NCI-H187 treated with DMSO at 0.1 percent for 48 hours (cell line): Measurements from ENCODE around the gene MRPL2.
"Not testable (repeated sequence)": the region's sequence is repeated elsewhere in the genome, so short reads cannot be mapped to it uniquely, and the experiment has no call there.

Source experiments
- DNase-seq: peaks from one replicate; lab custom pipeline; 2025; lab: John Stamatoyannopoulos, UW

The MRPL2 gene

DNA sequence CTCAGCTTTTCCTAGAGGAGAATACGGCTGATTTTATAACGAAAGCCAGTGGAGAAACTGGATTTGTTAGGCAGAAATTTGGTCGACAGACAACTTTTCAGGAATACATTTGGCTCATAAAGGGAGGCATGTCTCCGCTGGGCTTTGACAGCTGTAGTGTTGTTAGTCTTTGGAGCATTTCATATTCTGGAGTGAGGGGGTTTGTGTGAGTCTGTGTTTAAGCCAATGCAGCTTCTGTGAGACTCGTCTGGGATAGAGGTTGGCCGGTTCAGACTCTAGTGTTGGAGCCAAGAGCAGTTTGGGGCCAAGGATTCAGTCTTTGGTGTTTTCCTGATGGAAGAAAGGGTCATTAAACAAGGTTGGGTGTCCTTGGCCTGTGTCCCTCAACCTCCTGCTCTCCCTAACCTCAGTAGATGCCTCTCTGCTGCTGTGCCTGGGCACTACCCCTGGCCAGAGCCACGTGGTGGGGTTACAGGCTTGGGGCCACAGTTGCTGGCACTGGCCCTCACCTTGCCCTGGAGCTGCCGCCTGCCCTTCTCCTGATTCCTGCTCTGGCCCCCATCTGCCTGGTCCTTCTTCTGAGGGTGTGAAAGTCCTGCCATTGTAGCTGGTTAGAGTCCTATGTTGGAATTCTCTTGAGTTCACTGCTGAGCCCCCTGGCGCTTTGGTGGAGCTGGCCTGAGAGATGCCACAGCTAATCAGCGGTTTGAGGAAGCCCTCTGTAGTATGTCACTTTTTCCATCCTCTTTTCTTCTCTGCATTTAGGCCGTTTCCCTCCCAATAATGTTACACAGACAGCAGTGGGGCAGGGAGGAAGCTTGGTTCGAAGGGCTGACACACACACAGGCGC, 23.8 kb upstream of the MRPL2 start:
- DNase-seq, result no peak

DNA sequence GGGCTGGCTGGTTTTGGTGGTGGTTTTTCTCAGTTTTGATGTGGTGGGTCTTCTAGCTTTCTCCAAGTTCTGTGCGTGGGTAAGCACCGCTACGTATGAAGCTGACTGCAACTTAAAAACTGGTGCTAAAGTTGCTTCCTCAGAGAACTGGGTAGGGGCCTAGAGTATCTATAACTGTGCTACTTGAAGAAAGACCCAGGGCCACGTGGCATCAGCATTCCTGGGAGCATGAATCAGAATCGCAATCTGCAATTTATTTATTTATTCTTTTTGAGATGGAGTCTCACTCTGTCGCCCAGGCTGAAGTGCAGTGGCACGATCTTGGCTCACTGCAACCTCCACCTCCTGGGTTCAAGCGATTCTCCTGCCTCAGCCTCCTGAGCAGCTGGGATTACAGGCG, 22.7 kb upstream of the MRPL2 start:
- DNase-seq, result not testable (repeated sequence)

DNA sequence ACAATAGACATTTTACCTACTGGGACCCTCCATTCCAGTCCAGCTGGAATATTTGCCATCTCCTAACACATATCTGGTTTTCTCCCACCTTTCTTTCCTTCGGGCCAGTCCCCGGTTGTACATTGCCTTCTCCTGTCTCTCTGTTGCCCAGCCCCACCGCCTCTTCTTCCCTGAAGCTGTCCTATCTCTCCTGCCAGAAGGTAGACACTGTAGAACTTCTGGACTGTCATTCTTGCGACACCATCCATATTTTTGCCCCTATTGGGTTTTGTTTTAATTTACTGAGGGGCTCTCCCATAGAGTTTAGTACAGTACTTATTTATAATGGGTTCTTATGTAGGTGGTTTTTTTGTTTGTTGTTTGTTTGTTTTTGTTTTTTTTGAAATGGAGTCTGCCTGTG, 21.8 kb upstream of the MRPL2 start:
- DNase-seq, result no peak

DNA sequence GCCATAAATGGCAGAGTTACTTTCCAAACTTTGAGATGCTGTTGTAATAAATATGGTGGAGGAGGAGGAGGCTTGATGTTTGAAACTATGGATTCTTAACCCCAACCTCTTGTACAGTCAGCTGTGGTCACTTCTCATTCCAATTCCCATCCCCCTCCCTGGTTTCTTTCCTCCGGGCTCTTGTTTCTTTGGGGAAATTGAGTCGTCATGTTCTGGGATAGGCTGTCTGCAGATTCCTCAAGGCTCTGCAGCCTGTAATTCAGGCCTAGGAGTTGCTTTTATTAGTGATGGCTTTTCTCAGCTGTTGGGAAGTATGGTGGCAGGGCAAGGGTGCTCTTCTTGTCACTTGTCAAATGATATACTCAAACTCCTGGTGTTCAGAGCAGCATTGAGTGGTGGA, 19.5 kb upstream of the MRPL2 start:
- DNase-seq, result no peak

DNA sequence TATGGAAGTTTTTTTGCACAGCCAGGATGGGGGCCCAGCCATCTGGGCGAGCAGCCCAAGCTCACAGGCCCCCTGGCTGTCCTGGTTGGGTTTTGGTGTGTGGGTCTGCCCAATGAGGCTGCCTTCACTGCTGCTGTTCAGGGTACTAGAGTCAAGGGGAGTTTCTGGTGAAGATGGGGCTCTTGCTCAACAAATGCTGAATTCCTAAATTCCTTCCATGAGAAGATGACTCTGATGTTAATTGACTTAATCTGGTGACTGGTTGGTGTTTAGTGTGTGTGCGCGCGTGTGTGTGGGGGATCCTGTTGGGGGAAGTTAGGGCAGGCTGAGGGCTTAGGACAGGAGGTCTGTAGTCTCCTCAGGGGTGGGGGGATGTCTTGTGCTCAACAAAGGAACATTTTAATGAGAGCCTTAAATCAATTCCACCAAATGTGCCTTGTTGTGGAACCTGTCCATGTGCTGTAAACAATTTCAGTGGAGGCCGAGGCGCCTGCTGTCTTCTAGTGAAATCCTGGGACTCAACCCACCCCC, 18.8 kb upstream of the MRPL2 start:
- DNase-seq, result no peak

DNA sequence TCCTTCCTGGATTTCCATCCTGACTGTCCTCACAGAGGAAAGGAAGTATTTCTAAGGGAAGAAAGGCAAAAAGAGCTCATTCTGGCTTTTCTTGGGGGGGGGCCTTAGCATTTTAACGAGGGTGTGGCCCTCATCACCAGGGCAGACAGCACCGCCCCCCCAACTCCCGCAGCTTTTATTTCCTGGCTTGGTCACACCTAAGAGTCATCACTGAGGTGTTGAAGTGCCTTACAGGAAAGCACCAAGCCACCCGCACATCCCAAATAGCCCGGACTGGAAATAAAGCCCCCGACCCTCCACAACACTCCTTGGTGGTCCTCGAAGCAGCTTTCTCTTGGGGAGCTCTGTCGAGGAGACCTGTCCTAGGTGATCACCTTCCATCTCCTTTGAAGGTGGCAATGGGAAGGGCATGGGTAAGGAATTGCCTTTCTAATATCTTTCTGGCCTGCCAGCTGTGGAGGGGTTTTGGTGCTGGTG, 18.1 kb upstream of the MRPL2 start:
- no peak for DNase-seq

DNA sequence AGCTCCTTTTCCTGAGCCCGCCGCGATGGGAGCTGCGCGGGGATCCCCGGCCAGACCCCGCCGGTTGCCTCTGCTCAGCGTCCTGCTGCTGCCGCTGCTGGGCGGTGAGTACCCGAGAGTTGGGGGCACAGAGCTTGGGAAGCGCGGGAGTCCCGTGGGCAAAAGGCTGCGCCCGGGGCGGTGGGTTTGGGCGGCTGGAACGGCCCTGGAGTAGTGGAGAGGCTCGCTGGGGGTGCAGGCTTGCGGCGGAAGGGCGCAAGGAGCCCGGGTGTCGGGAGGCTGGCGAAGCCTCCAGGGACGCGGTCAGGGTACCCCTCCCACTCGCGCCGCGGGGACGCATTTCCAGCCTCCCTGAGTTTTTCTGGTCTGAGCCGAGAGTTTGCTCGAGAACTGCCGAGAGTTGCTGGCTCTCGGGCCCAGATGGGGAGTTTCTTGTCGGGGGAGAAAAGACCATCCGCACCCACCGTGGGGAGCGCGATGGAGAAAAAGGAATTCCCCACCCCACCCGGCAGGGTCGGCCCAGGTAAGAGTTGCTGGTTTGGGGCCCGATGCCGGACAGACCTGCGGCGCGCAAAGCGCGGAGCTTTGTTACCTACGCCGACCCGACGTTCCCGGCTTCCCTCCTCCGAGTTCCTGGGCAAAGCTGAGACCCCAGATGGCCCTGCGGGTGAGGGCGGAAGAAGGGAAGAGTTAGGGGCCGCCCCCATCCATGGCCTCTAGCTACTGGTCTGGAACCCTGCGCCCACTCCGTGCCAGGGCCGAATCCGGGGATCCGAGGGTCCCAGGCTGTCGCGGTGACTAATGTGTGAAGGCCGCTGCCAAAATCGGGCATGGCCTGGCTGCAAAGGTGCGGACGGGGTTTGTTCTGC, 17.5 kb upstream of the MRPL2 start:
- DNase-seq, result no peak

DNA sequence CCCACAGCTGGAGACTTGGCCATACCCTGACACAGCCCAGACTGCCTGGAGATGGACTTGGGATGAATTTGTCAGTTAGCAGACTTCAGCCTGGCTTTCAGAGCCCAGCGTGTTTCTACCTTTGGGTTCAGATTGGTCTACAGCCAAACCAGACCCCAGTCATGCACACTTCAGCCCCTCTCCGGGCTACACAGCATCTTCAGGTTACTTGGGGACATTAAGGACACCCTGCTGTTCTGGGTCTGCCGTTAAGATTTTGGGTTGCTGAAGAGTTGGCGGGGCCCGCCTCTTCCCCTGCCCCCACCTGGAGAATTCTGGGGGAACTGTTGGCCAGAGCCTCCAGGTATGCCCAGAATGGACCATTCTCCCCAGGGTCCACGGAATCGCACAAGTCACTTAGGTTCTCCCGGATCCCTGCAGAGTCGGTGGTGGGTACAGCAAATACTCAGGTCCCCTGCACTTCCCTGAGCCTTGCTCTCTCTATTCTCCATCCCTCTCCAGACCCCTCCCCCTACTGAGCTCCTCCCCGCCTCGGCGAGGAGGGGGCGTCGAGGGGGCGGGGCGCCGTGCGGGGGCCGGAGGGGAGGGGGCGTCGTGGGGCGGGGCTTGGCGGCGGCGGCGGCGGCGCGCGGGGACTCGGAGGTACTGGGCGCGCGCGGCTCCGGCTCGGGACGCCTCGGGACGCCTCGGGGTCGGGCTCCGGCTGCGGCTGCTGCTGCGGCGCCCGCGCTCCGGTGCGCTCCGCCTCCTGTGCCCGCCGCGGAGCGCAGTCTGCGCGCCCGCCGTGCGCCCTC, 16.6 kb upstream of the MRPL2 start, which contains the start of gene PTK7:
Gene PTK7, plus strand, starts transcription at position 645 of the 794 bp plus-strand sequence. CDS start 175 bp downstream, outside the sequence.
- DNase-seq, result peak; percentile 35

DNA sequence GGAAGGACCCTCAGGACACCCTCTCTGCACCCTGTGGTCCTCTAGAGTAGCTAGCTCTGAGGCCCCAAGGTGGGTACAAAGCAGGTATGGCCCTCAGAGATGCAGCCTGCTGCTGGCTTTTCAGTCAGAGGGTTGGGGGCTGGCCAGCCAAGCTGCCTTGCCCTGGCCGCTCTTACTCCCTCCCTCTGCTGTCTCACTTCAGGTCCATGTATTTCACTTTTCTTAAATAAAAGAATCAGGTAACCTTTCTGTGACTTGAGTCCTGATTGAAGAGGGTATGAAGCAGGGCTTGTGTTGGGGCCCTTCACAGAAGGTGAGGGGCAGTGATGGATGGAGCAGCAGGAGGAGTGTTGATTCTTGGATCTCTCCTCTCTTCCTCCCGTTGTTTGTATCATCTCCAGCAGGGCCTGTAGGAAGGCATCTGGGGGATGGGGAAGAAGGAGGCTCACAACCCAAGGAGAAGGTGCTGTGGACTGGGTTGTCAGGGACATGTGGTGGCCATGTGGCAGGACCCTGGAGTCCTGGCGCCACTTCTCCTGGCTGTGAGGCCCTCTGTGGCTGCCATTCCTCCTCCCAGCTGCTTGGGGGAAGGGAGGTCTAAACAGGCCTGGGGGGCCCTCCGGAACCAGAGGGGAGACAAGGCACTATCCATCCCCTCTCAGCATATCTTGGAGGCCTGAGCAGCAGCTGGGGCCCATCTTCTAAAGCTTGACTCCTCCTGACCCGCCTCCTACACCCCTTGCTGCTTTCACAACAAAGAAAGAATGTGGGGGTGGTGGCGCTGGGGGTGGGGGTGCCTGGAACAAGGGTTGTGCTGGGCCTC, 15.8 kb upstream of the MRPL2 start:
- DNase-seq, result no peak

DNA sequence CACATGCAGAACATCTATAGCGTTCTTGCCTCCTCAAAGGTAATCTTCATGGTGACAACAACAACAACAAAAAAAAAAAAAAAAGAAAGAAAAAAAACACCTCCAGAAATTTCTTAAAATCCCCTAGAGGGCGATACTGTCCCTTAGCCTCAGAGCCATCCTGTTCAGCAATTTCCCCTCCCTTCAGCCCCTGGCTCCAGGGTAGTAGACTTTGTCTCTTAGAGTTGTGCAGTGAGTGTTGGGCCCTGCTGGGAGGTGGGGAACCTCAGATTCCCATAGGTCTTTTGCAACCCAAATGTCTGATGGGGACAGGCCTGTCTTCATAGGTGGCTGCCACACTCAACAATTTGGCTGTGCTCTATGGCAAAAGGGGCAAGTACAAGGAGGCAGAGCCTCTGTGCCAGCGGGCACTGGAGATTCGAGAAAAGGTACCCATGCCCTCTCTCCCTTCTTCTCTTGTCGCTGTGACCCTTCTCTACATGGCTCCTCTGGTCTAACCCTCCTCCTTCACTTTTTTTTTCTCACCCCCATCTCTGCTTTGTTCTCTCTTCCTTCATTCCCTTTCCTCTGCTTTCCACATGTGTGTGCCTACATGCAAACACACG, 10.9 kb upstream of the MRPL2 start:
- DNase-seq, result no peak

DNA sequence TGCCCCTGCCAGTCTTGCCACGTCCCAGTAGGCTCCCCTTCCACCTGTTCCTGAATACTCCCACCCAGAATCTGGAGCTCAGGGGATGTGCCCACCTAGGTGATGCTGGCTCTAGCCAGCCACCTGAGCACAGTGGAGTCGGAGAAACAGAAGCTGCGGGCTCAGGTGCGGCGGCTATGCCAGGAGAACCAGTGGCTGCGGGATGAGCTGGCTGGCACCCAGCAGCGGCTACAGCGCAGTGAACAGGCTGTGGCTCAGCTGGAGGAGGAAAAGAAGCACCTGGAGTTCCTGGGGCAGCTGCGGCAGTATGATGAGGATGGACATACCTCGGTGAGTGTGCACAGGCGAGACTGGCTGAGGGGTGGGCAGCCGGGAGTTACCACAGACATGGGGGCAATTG, 3.6 kb upstream of the MRPL2 start:
- no peak for DNase-seq

DNA sequence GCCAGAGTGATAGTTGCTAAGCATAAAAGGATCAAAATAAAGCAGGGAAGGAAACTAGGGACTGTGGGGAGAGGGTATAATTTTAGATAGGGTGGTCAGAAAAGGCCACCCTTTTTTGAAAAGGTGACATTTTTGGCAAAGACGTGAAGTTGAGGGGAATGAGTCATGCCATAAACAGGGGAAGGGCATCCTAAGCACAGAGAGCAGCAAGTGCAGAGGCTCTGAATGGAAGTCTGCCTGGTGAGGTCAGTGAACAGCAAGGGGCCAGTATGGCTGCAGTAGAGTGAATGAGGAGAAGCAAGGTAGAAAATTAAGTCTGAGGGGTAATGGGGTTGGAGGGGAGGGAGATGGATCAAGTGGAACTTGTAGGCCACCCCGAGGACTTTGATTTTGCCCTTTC, 2.6 kb upstream of the MRPL2 start:
- no peak for DNase-seq

DNA sequence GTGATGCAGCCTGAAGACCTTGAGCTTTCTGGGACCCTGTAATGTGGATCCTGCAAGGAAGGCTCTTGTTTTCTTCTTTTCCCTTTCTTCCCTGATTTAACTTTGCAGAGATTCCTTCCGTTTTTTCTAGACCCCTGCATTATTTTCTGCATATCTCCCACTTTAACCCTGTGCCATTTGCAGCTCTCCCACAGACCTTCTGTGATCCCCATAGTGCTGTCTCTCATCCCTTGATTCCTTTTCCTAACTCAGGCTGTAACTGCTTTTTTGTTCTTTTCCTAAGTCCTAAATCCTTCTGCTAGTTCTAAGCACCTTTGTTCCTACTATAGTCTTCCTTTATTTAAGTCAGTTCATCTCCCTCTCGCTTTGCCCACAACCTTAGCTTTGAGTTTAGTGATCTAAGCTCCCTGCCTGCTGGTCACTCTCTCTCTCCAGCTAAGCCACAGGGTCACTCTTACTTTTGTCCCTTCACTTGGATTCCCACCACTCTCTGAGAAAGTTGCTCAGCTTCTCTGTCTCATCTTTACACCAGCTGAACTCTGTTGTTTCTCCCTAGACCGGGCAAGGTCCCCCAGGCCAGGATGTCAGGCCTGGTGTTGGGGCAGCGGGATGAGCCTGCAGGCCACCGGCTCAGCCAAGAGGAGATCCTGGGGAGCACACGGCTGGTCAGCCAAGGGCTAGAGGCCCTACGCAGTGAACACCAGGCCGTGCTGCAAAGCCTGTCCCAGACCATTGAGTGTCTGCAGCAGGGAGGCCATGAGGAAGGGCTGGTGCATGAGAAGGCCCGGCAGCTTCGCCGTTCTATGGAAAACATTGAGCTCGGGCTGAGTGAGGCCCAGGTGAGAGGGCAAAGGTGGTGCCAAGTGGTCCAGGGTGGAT, 1.8 kb upstream of the MRPL2 start:
- DNase-seq, result no peak

DNA sequence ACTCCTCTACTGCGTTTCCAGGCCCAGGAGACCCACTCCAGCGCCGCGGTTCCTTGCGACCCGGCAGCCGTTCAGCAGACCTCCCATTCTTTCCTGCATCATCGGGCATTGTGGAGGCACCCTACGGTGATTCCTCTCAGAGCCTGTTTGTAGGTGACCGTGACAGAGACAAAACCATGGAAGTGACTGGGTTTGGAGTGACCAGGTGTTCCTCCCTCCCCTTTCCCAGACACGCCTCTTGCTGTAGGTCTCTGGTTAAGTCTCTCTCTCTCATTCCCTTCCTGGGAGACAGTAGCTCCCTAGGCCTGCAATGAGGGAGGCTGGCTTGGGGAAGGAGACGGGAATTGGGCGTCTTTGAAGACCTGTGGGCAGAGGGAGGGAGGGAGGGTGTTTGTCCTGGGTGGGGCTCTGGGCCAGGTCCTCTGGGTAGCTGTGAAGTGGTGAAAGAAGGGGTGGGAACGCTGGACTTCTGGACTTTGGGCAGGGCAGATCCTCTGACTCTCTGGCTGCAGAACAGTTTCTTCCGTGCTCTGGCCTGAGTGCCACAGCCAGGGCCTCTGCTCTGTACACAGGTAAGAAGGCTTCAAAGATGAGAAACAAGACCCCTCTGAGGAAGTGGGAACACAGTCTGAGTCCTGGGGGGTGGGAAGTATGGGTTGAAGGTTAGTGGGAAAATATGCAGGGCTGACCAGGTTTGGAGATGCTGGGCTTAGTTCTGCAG, 960 bp upstream of the MRPL2 start:
- DNase-seq, result peak; percentile 9

DNA sequence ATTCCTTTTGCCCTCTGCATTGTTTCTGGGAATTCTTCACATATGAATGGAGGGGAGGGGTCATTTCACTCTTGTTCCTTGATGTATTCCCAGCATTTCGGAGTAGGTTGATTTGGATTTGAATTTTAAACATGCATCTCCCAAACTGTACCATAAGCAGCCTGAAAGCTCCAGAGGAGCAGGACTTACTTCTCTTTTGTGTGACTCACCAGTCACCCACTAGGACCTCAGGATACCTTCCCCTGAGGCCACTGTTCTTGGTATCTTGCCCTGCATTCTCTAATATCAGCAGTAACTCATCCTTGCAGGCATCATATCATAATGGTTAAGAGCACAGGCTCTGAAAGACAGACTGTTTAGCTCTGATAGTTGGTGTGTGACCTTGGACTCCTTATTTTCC, 703 bp downstream of the MRPL2 start:
- no peak for DNase-seq

DNA sequence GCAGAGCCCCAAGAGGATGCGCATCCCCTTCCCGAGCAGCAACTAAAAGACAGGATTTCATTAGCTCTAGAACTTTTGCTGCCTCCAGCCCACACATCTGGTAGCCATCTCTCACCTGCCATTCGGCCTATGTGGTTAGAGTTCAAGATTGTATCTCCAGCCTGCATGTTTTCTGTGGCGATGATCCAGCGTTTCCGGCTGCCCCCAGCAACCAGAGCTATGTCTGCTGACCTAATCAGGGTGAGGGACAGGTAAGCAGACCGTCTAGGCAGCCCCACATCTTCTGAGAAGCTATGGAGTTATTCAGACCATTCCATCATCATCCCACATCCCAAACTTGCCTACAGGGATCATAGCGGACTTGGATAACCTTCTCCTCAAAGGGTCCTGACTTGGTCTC, 3.3 kb downstream of the MRPL2 start:
- no peak for DNase-seq

DNA sequence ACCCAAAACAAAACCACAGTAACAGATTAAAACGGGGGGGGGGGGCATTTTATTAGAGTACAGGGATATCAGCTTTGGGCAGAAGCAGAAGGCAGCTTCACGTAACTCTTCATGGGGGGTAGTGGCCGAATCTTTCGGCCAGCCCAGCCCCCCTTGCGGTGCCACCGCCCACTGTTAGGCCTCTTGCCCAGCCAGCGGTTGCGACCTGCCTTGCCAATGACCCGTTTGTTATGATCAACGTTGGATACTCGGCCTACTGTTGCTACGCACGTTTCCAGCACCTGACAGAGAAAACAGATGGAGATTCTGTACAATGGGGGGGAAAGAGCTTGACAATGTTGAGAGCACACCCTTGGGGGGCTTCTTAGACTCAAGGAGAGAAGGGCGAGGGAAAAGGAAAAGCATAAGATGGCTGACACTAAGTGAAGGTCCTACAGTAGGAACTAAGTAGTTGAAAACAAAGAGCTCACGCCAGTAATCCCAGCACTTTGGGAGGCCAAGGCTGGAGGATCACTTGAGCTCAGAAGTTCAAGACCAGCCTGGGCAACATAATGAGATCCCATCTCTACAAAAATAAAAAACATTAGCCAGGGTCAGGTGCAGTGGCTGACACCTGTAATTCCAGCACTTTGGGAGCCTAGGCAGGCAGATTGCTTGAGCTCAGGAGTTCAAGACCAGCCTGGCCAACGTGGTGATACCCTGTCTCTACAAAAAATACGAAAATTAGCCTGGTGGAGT, 4.9 kb downstream of the MRPL2 start:
- DNase-seq, result no peak

DNA sequence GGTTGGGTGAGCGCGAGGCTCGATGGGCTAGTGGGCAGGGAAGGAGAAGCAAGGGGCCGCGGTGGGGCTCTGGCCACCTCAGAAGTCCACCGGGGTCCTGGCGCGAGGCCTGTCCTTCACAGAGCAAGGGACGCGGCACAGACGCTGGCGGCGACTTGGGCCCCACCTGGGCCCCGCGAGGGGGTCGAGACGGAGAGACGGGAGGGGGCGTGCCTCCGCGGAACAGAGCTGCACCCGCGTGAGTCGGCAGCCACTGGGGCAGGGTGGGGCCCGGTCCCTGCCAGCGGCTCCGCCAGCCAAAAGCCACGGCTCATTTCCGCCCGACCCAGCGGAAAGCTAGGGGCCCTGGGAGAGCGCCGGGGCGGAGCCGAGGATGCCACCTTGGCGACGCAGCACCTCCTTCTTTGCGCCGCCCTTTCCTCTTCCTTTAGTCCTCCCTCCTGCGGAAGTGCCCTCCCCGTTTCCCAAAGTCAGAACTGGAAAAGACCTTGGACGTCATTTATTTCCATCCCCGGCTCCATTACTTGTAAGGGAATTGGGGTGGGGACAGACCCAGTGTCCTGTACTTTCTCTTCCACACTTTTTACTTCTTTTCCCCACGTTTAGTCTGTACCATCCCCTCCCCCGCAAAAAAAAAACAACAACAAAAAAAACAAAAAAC, 5.6 kb downstream of the MRPL2 start, which contains the start of gene CUL7:
Gene CUL7, minus strand, starts transcription at position 307 of the 661 bp plus-strand sequence. CDS start 1,063 bp downstream, outside the sequence.
- peak; percentile 90 for DNase-seq
